Keratinocyte (primary cell): ENCODE measurements around the gene COL4A6.

ENCODE experiments used
- CTCF ChIP-seq, 3 experiments: IDR thresholded peaks in 1 of 3; conservative IDR thresholded peaks in 1 of 3; optimal IDR thresholded peaks in 1 of 3; 2 replicates in 2 of 3; 3 replicates in 1 of 3; pipeline versions ENCODE3 to v1.5.1; 2011; ENCODE audit warnings: low read length in 3 of 3, mild to moderate bottlenecking in 3 of 3, moderate library complexity in 2 of 3, control low read depth in 1 of 3, inconsistent platforms in 1 of 3; ENCODE audit not compliant: insufficient read depth in 2 of 3; ENCODE audit errors: extremely low read depth in 1 of 3
- EZH2 ChIP-seq: IDR thresholded peaks from one replicate; pipeline ENCODE4 v1.6.1; 2012; ENCODE audit warnings: inconsistent platforms, mild to moderate bottlenecking, low read length, moderate library complexity

- TF ChIP-seq EZH2 (no peak), CTCF (optimal IDR thresholded peaks at IDR 0.05 in 1 of 3, IDR thresholded peaks at IDR 0.05 in 1 of 3, conservative IDR thresholded peaks at IDR 0.05 in 1 of 3; ENCODE audit: extremely low read depth in 1 of 3, insufficient read depth in 2 of 3, low read length in 3 of 3) (no peak)
Measured at GRCh38 chrX:108453841-108454240, 15.6 kb upstream of the COL4A6 start.
